Esophagus muscularis mucosa (tissue), 4 donors: ENCODE results near the gene GNAZ. TPM values are rescaled to one million over a fixed set of nuclear protein-coding genes. Genes with fewer than 3 reads are reported as not detected.

Source experiments
- DNase-seq: peaks from one replicate; pipeline ENCODE4 v3.0.0-alpha.2; 2017; ENCODE audit errors: extremely low spot score
- H3K27ac ChIP-seq, 4 donors: fragments of 200-600 bp; sonication (generic); replicated peaks in 1 of 4; 1 replicate in 3 of 4; 2 replicates in 1 of 4; pipeline ENCODE4 v1.5.1; 2016 to 2019; ENCODE audit warnings: mild to moderate bottlenecking in 1 of 4
- H3K27me3 ChIP-seq, 4 donors: fragments of 200-600 bp; sonication (generic); one replicate each; pipeline versions ENCODE4 v1.5.1 to v1.6.0; 2016 to 2019
- H3K36me3 ChIP-seq, 4 donors: fragments of 200-600 bp; sonication (generic); one replicate each; pipeline ENCODE4 v1.5.1; 2016 to 2019
- H3K4me1 ChIP-seq, 4 donors: fragments of 200-600 bp; sonication (generic); one replicate each; pipeline ENCODE4 v1.5.1; 2016 to 2019
- H3K4me3 ChIP-seq, 4 donors: fragments of 200-600 bp; sonication (generic); 1 replicate in 2 of 4; 2 replicates in 2 of 4; pipeline ENCODE4 v1.5.1; 2016 to 2019; ENCODE audit warnings: mild to moderate bottlenecking in 4 of 4, moderate library complexity in 1 of 4
- H3K9me3 ChIP-seq, 4 donors: fragments of 200-600 bp; sonication (generic); 1 replicate in 3 of 4; 2 replicates in 1 of 4; pipeline ENCODE4 v1.5.1; 2016 to 2019
- CTCF ChIP-seq, 3 experiments: fragments of 200-600 bp in 2 of 3; fragments of 450-650 bp in 1 of 3; sonication (generic) in 2 of 3; IDR thresholded peaks; one replicate each; pipeline ENCODE4 v1.5.1; 2017 to 2019; ENCODE audit warnings: antibody characterized with exemption in 3 of 3, mild to moderate bottlenecking in 2 of 3, moderate library complexity in 1 of 3
- EP300 ChIP-seq: sonication (generic); formaldehyde crosslinking; IDR thresholded peaks from one replicate; pipeline ENCODE4 v1.6.1; 2017; ENCODE audit warnings: antibody characterized with exemption
- POLR2A ChIP-seq: fragments of 450-650 bp; IDR thresholded peaks from one replicate; pipeline ENCODE4 v1.6.1; 2017; ENCODE audit warnings: antibody characterized with exemption, moderate library complexity, mild to moderate bottlenecking, low read depth
- POLR2AphosphoS5 ChIP-seq, 2 donors: sonication (generic); formaldehyde crosslinking; IDR thresholded peaks; one replicate each; pipeline ENCODE4 v1.6.1; 2017; ENCODE audit warnings: antibody characterized with exemption in 2 of 2
- WGBS: methylation state at CpG from one replicate; pipeline ENCODE4 v1.1.5; 2018; 5-methylcytosine and 5-hydroxymethylcytosine counted together
- intact Hi-C: fragments of 100-400 bp; cut with DNase I; formaldehyde crosslinking; loops from one replicate; pipeline ENCODE4 v1.15.1; 2023
- total RNA-seq, 4 donors: library from RNA; depleted of rRNA; stranded (reverse); fragments of >200 nt; gene quantifications; one replicate each; pipeline versions ENCODE4 v1.1.0 to v1.2.1, GENCODE V29; 2016

GNAZ gene
- total RNA-seq, 4 donors from 2014 or later = 51.7 to 79.5 (median 64.6) TPM

DNA sequence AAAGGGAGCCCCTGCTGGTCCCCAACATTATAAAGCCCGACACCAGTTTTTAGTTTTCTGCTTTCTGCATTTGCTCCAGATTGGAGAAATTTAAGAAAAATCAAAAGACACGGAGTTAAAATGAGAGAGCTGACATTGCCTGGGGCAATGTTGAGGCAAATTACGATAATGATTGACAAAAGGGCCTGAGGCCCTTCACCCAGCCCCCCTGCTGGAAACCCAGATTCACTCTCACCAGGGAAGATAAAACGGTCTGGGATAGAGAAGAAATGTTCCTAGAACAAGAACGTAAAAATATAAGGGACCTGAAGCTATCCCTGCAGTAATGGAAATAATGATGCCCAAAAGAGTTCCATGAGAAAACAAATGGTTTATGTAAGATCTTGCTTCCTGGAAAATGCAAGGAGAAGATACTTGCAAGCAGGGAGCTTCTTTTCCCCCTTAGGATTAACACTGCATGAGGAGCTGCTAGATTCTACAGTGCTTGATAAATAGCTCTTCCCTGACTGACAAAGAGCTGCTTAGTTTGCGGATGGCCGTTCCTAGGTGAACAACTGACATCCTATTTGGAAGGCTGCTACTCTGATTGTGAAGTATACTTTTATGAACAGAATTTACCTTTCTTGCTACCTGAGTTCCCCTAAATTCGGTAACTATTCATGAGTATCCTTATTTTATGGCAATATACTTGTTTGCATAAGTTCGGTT is 40.6 kb upstream of the GNAZ start:
- intact Hi-C loops = no loop called here
- H3K36me3 ChIP-seq = no peaks in the 10 kb centered on the region
- H3K27ac ChIP-seq = no peak overlapping the region
- H3K27me3 ChIP-seq = no peaks in the 10 kb centered on the region
- no peak for DNase-seq
- H3K9me3 ChIP-seq = no peaks in the 10 kb centered on the region
- H3K4me3 ChIP-seq = no peak overlapping the region
- 75% methylated on average over 9 of the region's 9 CpGs for WGBS
- H3K4me1 ChIP-seq = no peaks in the 10 kb centered on the region
- no peak for TF ChIP-seq EP300
- TF ChIP-seq POLR2A = no peak
- no peak for TF ChIP-seq POLR2AphosphoS5 (IDR thresholded peaks at IDR 0.05)
- TF ChIP-seq CTCF (IDR thresholded peaks at IDR 0.05) = no peak

GRCh38 chr22:23031381-23031780 is 38.9 kb upstream of the GNAZ start:
- H3K4me1 ChIP-seq = no peaks in the 10 kb centered on the region

DNA sequence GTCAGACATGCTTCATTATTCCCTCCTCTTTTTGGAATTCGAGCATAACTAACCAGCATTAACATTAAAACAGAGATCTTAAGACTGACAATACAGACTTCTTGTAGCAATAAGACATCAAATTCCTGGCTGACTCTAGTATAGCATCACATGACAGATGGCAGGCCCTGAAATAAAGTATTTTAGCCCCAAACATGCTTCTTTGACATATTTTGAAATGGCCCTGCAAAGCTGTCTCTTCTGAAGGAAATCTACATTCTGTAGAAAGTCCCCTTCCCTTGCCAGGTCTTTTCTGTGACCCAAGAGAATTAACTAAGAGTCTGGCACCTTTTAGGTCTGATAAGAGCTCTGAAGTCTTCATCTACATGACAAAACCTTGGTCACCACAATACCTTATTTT is 38.5 kb upstream of the GNAZ start:
- no peak overlapping the region for H3K4me3 ChIP-seq
- TF ChIP-seq EP300 (no peak), CTCF (IDR thresholded peaks at IDR 0.05) (no peak)
- peaks cover 0 to 11% (median 0%) of the 10 kb centered on the region in 4 donors for H3K27me3 ChIP-seq
- 65% methylated on average over 1 of the region's 1 CpG for WGBS
- H3K9me3 ChIP-seq = no peaks in the 10 kb centered on the region
- no peak for DNase-seq
- no peak overlapping the region for H3K27ac ChIP-seq
- no peaks in the 10 kb centered on the region for H3K4me1 ChIP-seq
- intact Hi-C loops = no loop called here
- H3K36me3 ChIP-seq = no peaks in the 10 kb centered on the region

More at GRCh38 chr22:23031381-23031780, 38.9 kb upstream of the GNAZ start:
- Histone ChIP-seq H3K27ac (no peak overlapping the region), H3K4me3 (no peak overlapping the region), H3K27me3 (peaks cover 0 to 9% (median 0%) of the 10 kb centered on the region in 4 donors), H3K9me3 (no peaks in the 10 kb centered on the region), H3K36me3 (no peaks in the 10 kb centered on the region)
- intact Hi-C loops = no loop called here
- TF ChIP-seq POLR2AphosphoS5 (IDR thresholded peaks at IDR 0.05) (no peak), CTCF (IDR thresholded peaks at IDR 0.05) (no peak), EP300 (no peak), POLR2A (no peak)
- DNase-seq = no peak
- 68% methylated on average over 4 of the region's 4 CpGs for WGBS

DNA sequence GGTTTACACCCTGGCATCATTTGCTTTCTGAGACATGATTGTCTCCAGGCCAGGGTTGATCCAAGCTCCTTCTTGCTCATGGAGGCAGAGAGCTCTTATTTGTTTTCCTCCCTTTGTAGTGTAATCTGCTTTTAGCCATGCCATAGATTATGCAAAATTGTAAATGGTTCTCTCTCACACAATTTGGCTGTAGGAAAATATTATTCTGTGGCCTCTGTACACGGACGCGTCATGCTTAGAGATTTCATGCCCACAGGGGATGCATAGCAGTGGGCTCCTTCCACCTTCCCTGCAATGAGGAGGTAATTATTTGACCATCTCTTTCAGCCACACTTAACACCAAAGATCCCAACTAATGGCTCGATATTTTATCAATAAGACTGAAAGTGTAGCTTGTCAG is 37.7 kb upstream of the GNAZ start:
- Histone ChIP-seq H3K36me3 (no peaks in the 10 kb centered on the region), H3K9me3 (no peaks in the 10 kb centered on the region), H3K27me3 (peaks cover 0 to 19% (median 0%) of the 10 kb centered on the region in 4 donors), H3K27ac (no peak overlapping the region), H3K4me1 (no peaks in the 10 kb centered on the region), H3K4me3 (no peak overlapping the region)
- intact Hi-C loops = no loop called here
- WGBS = 90% methylated on average over 4 of the region's 4 CpGs
- no peak for TF ChIP-seq CTCF (IDR thresholded peaks at IDR 0.05)
- TF ChIP-seq POLR2A = no peak
- TF ChIP-seq POLR2AphosphoS5 (IDR thresholded peaks at IDR 0.05) = no peak
- TF ChIP-seq EP300 = no peak
- DNase-seq = no peak
